Neuron (in vitro differentiated cells): ENCODE results near the gene STIM1.
"Not testable (repeated sequence)": the region's sequence is repeated elsewhere in the genome, so short reads cannot be mapped to it uniquely, and the experiment has no call there.

Source experiments
- H2AFZ ChIP-seq: one replicate; pipeline ENCODE4 v1.6.1; 2013; ENCODE audit warnings: low read depth, mild to moderate bottlenecking, inconsistent platforms, low read length, moderate library complexity
- H3K27me3 ChIP-seq: one replicate; pipeline ENCODE4 v1.6.1; 2013; ENCODE audit warnings: low read length; ENCODE audit not compliant: insufficient read depth
- H3K36me3 ChIP-seq: one replicate; pipeline ENCODE4 v1.6.1; 2013; ENCODE audit warnings: low read length; ENCODE audit not compliant: insufficient read depth
- H3K4me1 ChIP-seq: one replicate; pipeline ENCODE4 v1.6.1; 2013; ENCODE audit warnings: low read length; ENCODE audit not compliant: insufficient read depth
- H3K4me3 ChIP-seq: 2 replicates; pipeline ENCODE4 v1.5.1; 2013; ENCODE audit warnings: mild to moderate bottlenecking, low read length, moderate library complexity
- H3K9me3 ChIP-seq: one replicate; pipeline ENCODE4 v1.6.1; 2013; ENCODE audit warnings: low read length

STIM1 gene

GRCh38 chr11:4040461-4040860 is 185.0 kb downstream of the STIM1 start:
- H2AFZ ChIP-seq: no peak overlapping the region
- H3K4me3 ChIP-seq: no peak overlapping the region
- peaks cover 5% of the 10 kb centered on the region for H3K9me3 ChIP-seq
- H3K36me3 ChIP-seq: no peaks in the 10 kb centered on the region
- H3K4me1 ChIP-seq: no peaks in the 10 kb centered on the region
- H3K27me3 ChIP-seq: no peaks in the 10 kb centered on the region

GRCh38 chr11:4041731-4042391 is 186.4 kb downstream of the STIM1 start:
- Histone ChIP-seq H3K4me1 (no peaks in the 10 kb centered on the region), H3K9me3 (peaks cover 3% of the 10 kb centered on the region), H3K36me3 (no peaks in the 10 kb centered on the region), H3K27me3 (no peaks in the 10 kb centered on the region), H3K4me3 (no peak overlapping the region), H2AFZ (no peak overlapping the region)

GRCh38 chr11:4044976-4045646 is 189.6 kb downstream of the STIM1 start:
- Histone ChIP-seq H3K9me3 (no peaks in the 10 kb centered on the region), H3K36me3 (no peaks in the 10 kb centered on the region), H3K27me3 (no peaks in the 10 kb centered on the region), H3K4me3 (no peak overlapping the region), H3K4me1 (no peaks in the 10 kb centered on the region), H2AFZ (no peak overlapping the region)

GRCh38 chr11:4048340-4048739 is 192.9 kb downstream of the STIM1 start:
- H3K36me3 ChIP-seq: no peaks in the 10 kb centered on the region
- H3K9me3 ChIP-seq: no peaks in the 10 kb centered on the region
- H2AFZ ChIP-seq: no peak overlapping the region
- no peaks in the 10 kb centered on the region for H3K4me1 ChIP-seq
- H3K27me3 ChIP-seq: no peaks in the 10 kb centered on the region
- H3K4me3 ChIP-seq: no peak overlapping the region

GRCh38 chr11:4049006-4049405 is 193.5 kb downstream of the STIM1 start:
- no peaks in the 10 kb centered on the region for H3K4me1 ChIP-seq
- H3K9me3 ChIP-seq: no peaks in the 10 kb centered on the region
- H3K27me3 ChIP-seq: no peaks in the 10 kb centered on the region
- no peak overlapping the region for H2AFZ ChIP-seq
- H3K36me3 ChIP-seq: no peaks in the 10 kb centered on the region
- H3K4me3 ChIP-seq: no peak overlapping the region

- no peaks in the 10 kb centered on the region for H3K4me1 ChIP-seq
- H3K36me3 ChIP-seq: no peaks in the 10 kb centered on the region
- no peak overlapping the region for H2AFZ ChIP-seq
- H3K4me3 ChIP-seq: no peak overlapping the region
- no peaks in the 10 kb centered on the region for H3K9me3 ChIP-seq
- no peaks in the 10 kb centered on the region for H3K27me3 ChIP-seq
Observed at GRCh38 chr11:4050138-4050537, 194.7 kb downstream of the STIM1 start.

GRCh38 chr11:4053200-4053599 is 197.7 kb downstream of the STIM1 start:
- not testable (repeated sequence) for H3K4me3 ChIP-seq, H3K4me1 ChIP-seq, H3K9me3 ChIP-seq, H3K27me3 ChIP-seq, H2AFZ ChIP-seq, H3K36me3 ChIP-seq

- no peaks in the 10 kb centered on the region for H3K9me3 ChIP-seq
- H3K4me1 ChIP-seq: no peaks in the 10 kb centered on the region
- H3K4me3 ChIP-seq: no peak overlapping the region
- H3K27me3 ChIP-seq: no peaks in the 10 kb centered on the region
- H2AFZ ChIP-seq: no peak overlapping the region
- no peaks in the 10 kb centered on the region for H3K36me3 ChIP-seq
Observed at GRCh38 chr11:4054643-4055042, 199.2 kb downstream of the STIM1 start.

- Histone ChIP-seq H3K27me3 (no peaks in the 10 kb centered on the region), H2AFZ (no peak overlapping the region), H3K4me1 (no peaks in the 10 kb centered on the region), H3K36me3 (peaks cover 2% of the 10 kb centered on the region), H3K9me3 (no peaks in the 10 kb centered on the region), H3K4me3 (no peak overlapping the region)
Observed at GRCh38 chr11:4059424-4059823, 204.0 kb downstream of the STIM1 start.

GRCh38 chr11:4060182-4060923 is 204.9 kb downstream of the STIM1 start:
- Histone ChIP-seq H3K27me3 (no peaks in the 10 kb centered on the region), H3K9me3 (no peaks in the 10 kb centered on the region), H3K36me3 (peaks cover 2% of the 10 kb centered on the region), H3K4me3 (no peak overlapping the region), H3K4me1 (peaks cover 2% of the 10 kb centered on the region), H2AFZ (no peak overlapping the region)

GRCh38 chr11:4061700-4062099 is 206.2 kb downstream of the STIM1 start:
- no peaks in the 10 kb centered on the region for H3K27me3 ChIP-seq
- no peak overlapping the region for H3K4me3 ChIP-seq
- H3K4me1 ChIP-seq: peaks cover 4% of the 10 kb centered on the region
- peaks cover 2% of the 10 kb centered on the region for H3K36me3 ChIP-seq
- no peak overlapping the region for H2AFZ ChIP-seq
- no peaks in the 10 kb centered on the region for H3K9me3 ChIP-seq

- Histone ChIP-seq H3K36me3 (peaks cover 2% of the 10 kb centered on the region), H3K27me3 (no peaks in the 10 kb centered on the region), H3K9me3 (no peaks in the 10 kb centered on the region), H3K4me3 (no peak overlapping the region), H3K4me1 (peaks cover 4% of the 10 kb centered on the region), H2AFZ (no peak overlapping the region)
Observed at GRCh38 chr11:4063348-4063747, 207.9 kb downstream of the STIM1 start.

GRCh38 chr11:4064278-4064955 is 209.0 kb downstream of the STIM1 start:
- H2AFZ ChIP-seq: no peak overlapping the region
- peaks cover 4% of the 10 kb centered on the region for H3K4me1 ChIP-seq
- H3K36me3 ChIP-seq: peaks cover 2% of the 10 kb centered on the region
- H3K9me3 ChIP-seq: no peaks in the 10 kb centered on the region
- no peak overlapping the region for H3K4me3 ChIP-seq
- H3K27me3 ChIP-seq: no peaks in the 10 kb centered on the region
